NOMO-1 treated with DMSO at 0.1 percent for 48 hours (cell line): ENCODE measurements around the gene NKAIN2.
"Not testable (repeated sequence)": the region's sequence is repeated elsewhere in the genome, so short reads cannot be mapped to it uniquely, and the experiment has no call there.

Source experiments
- DNase-seq: peaks from one replicate; lab custom pipeline; 2025; ENCODE audit not compliant: unreplicated experiment; lab: John Stamatoyannopoulos, UW

The NKAIN2 gene

GRCh38 chr6:123888771-123889513 is 85.3 kb downstream of the NKAIN2 start:
- DNase-seq: peak; percentile 73

- no peak for DNase-seq
These were observed 91.7 kb downstream of the NKAIN2 start for GRCh38 chr6:123895346-123895745.

- DNase-seq: no peak
These were observed 92.1 kb downstream of the NKAIN2 start for GRCh38 chr6:123895806-123896205.

GRCh38 chr6:123896869-123897268 is 93.2 kb downstream of the NKAIN2 start:
- peak; percentile 76 for DNase-seq

GRCh38 chr6:123897965-123898364 is 94.3 kb downstream of the NKAIN2 start:
- DNase-seq: no peak

- no peak for DNase-seq
These were observed 95.0 kb downstream of the NKAIN2 start for GRCh38 chr6:123898665-123899064.

- no peak for DNase-seq
These were observed 96.1 kb downstream of the NKAIN2 start for GRCh38 chr6:123899745-123900144.

- DNase-seq: no peak
These were observed 97.8 kb downstream of the NKAIN2 start for GRCh38 chr6:123901436-123901835.

GRCh38 chr6:123902738-123903313 is 99.2 kb downstream of the NKAIN2 start:
- no peak for DNase-seq

- DNase-seq: no peak
These were observed 100.6 kb downstream of the NKAIN2 start for GRCh38 chr6:123904228-123904627.

GRCh38 chr6:123908797-123909196 is 105.1 kb downstream of the NKAIN2 start:
- DNase-seq: no peak

- no peak for DNase-seq
These were observed 106.3 kb downstream of the NKAIN2 start for GRCh38 chr6:123909989-123910388.

- no peak for DNase-seq
These were observed 110.2 kb downstream of the NKAIN2 start for GRCh38 chr6:123913863-123914262.

GRCh38 chr6:123923379-123923778 is 119.7 kb downstream of the NKAIN2 start:
- DNase-seq: not testable (repeated sequence)

GRCh38 chr6:123925350-123925749 is 121.7 kb downstream of the NKAIN2 start:
- DNase-seq: peak; percentile 94

GRCh38 chr6:123925842-123926399 is 122.3 kb downstream of the NKAIN2 start:
- no peak for DNase-seq

- no peak for DNase-seq
These were observed 124.9 kb downstream of the NKAIN2 start for GRCh38 chr6:123928529-123928928.

GRCh38 chr6:123931928-123932327 is 128.3 kb downstream of the NKAIN2 start:
- no peak for DNase-seq

GRCh38 chr6:123940551-123940950 is 136.9 kb downstream of the NKAIN2 start:
- no peak for DNase-seq

- no peak for DNase-seq
These were observed 138.2 kb downstream of the NKAIN2 start for GRCh38 chr6:123941855-123942254.

- no peak for DNase-seq
These were observed 141.7 kb downstream of the NKAIN2 start for GRCh38 chr6:123945386-123945785.

GRCh38 chr6:123953920-123954319 is 150.3 kb downstream of the NKAIN2 start:
- no peak for DNase-seq
